HEK293T (cell line): ENCODE data around the gene SEMA5A.

Source experiments
- CTCF ChIA-PET: fragments of 350-600 bp; formaldehyde crosslinking; extraction: SDS; loops from one replicate; lab custom pipeline; 2021; ENCODE audit warnings: antibody characterized with exemption, inconsistent platforms; lab: Yijun Ruan, JAX
- POLR2A ChIA-PET: fragments of 350-600 bp; formaldehyde crosslinking; extraction: SDS; loops from one replicate; lab custom pipeline; 2020; ENCODE audit warnings: antibody characterized with exemption, inconsistent platforms; lab: Yijun Ruan, JAX
- DNase-seq: peaks from one replicate; pipeline ENCODE4 v3.0.0; 2012; ENCODE audit warnings: mixed read lengths; ENCODE audit errors: extremely low spot score
- ARNT ChIP-seq: fragments of 450-650 bp; IDR thresholded peaks from 2 replicates; pipeline ENCODE4 v1.6.1; 2017; ENCODE audit warnings: mild to moderate bottlenecking
- BHLHE40 ChIP-seq: fragments of 450-650 bp; IDR thresholded peaks from 2 replicates; pipeline ENCODE4 v1.6.1; 2016; ENCODE audit warnings: mild to moderate bottlenecking, moderate library complexity, borderline replicate concordance
- CTBP1 ChIP-seq: fragments of 450-650 bp; IDR thresholded peaks from 2 replicates; pipeline ENCODE4 v1.6.1; 2016; ENCODE audit warnings: borderline replicate concordance
- ELF4 ChIP-seq: fragments of 450-650 bp; IDR thresholded peaks from 2 replicates; pipeline ENCODE4 v1.6.1; 2017; ENCODE audit warnings: antibody characterized with exemption
- FOXA1 ChIP-seq: fragments of 450-650 bp; IDR thresholded peaks from 2 replicates; pipeline ENCODE4 v1.6.1; 2016; ENCODE audit warnings: mild to moderate bottlenecking
- FOXK2 ChIP-seq: fragments of 450-650 bp; IDR thresholded peaks from 2 replicates; pipeline ENCODE4 v1.6.1; 2016; ENCODE audit warnings: mild to moderate bottlenecking
- FOXM1 ChIP-seq: fragments of 450-650 bp; IDR thresholded peaks from 2 replicates; pipeline ENCODE4 v1.6.1; 2017; ENCODE audit warnings: mild to moderate bottlenecking, borderline replicate concordance
- HDGF ChIP-seq: fragments of 450-650 bp; IDR thresholded peaks from 2 replicates; pipeline ENCODE4 v1.6.1; 2017; ENCODE audit warnings: antibody characterized with exemption, borderline replicate concordance
- L3MBTL2 ChIP-seq: fragments of 450-650 bp; conservative IDR thresholded peaks from 2 replicates; pipeline ENCODE4 v1.6.1; 2016; ENCODE audit warnings: mild to moderate bottlenecking
- LEF1 ChIP-seq: fragments of 450-650 bp; IDR thresholded peaks from 2 replicates; pipeline ENCODE4 v1.6.1; 2017; ENCODE audit warnings: mild to moderate bottlenecking, borderline replicate concordance
- NFRKB ChIP-seq: fragments of 450-650 bp; IDR thresholded peaks from 2 replicates; pipeline ENCODE4 v1.6.1; 2016; ENCODE audit warnings: mild to moderate bottlenecking, moderate library complexity
- PKNOX1 ChIP-seq: fragments of 450-650 bp; IDR thresholded peaks from 2 replicates; pipeline ENCODE4 v1.6.1; 2016
- SP1 ChIP-seq: fragments of 450-650 bp; IDR thresholded peaks from 2 replicates; pipeline ENCODE4 v1.6.1; 2017
- SUZ12 ChIP-seq: fragments of 450-650 bp; IDR thresholded peaks from 2 replicates; pipeline ENCODE4 v1.6.1; 2016; ENCODE audit warnings: mild to moderate bottlenecking
- TARDBP ChIP-seq: fragments of 450-650 bp; IDR thresholded peaks from 2 replicates; pipeline ENCODE4 v1.6.1; 2016
- ZNF384 ChIP-seq: fragments of 450-650 bp; IDR thresholded peaks from 2 replicates; pipeline ENCODE4 v1.6.1; 2016

Gene SEMA5A

GRCh38 chr5:9263656-9264055 lies 282.2 kb downstream of the SEMA5A start:
- CTCF ChIA-PET: no interaction called here
- POLR2A ChIA-PET: no interaction called here
- DNase-seq: no peak
- TF ChIP-seq ARNT (no peak), NFRKB (no peak), HDGF (no peak), FOXK2 (no peak), LEF1 (no peak)

- no peak for DNase-seq
- POLR2A ChIA-PET: no interaction called here
- TF ChIP-seq NFRKB: no peak
- no peak for TF ChIP-seq SUZ12
- TF ChIP-seq FOXA1: no peak
- TF ChIP-seq FOXK2: no peak
- TF ChIP-seq PKNOX1: no peak
- TF ChIP-seq L3MBTL2: no peak
- no peak for TF ChIP-seq SP1
- TF ChIP-seq HDGF: no peak
- no peak for TF ChIP-seq LEF1
- no peak for TF ChIP-seq CTBP1
- TF ChIP-seq TARDBP: no peak
- TF ChIP-seq ELF4: no peak
- TF ChIP-seq ARNT: no peak
- no peak for TF ChIP-seq FOXM1
- no peak for TF ChIP-seq BHLHE40
- TF ChIP-seq ZNF384: no peak
- CTCF ChIA-PET: no interaction called here
Observed at GRCh38 chr5:9251379-9251980, 294.4 kb downstream of the SEMA5A start.

- POLR2A ChIA-PET: no interaction called here
- no peak for DNase-seq
- CTCF ChIA-PET: no interaction called here
- TF ChIP-seq ELF4 (no peak), PKNOX1 (no peak), TARDBP (no peak), ZNF384 (no peak), CTBP1 (no peak), BHLHE40 (no peak), FOXK2 (no peak), SP1 (no peak)
Observed at GRCh38 chr5:9249231-9249630, 296.6 kb downstream of the SEMA5A start.

GRCh38 chr5:9245071-9245470 lies 300.8 kb downstream of the SEMA5A start:
- DNase-seq: no peak
- CTCF ChIA-PET: no interaction called here
- TF ChIP-seq LEF1: no peak
- TF ChIP-seq L3MBTL2: no peak
- no peak for TF ChIP-seq FOXA1
- no peak for TF ChIP-seq SP1
- no peak for TF ChIP-seq ZNF384
- no peak for TF ChIP-seq HDGF
- no peak for TF ChIP-seq BHLHE40
- no peak for TF ChIP-seq NFRKB
- no peak for TF ChIP-seq CTBP1
- TF ChIP-seq SUZ12: no peak
- no peak for TF ChIP-seq ARNT
- TF ChIP-seq ELF4: no peak
- TF ChIP-seq FOXM1: no peak
- TF ChIP-seq TARDBP: no peak
- no peak for TF ChIP-seq FOXK2
- POLR2A ChIA-PET: no interaction called here

GRCh38 chr5:9244417-9244816 lies 301.5 kb downstream of the SEMA5A start:
- TF ChIP-seq L3MBTL2 (no peak), LEF1 (no peak), FOXM1 (no peak), TARDBP (no peak), SUZ12 (no peak)

GRCh38 chr5:9241479-9242305 lies 304.2 kb downstream of the SEMA5A start:
- ChIA-PET CTCF (no interaction called here), POLR2A (no interaction called here)
- DNase-seq: no peak
- TF ChIP-seq ZNF384 (no peak), HDGF (no peak), SP1 (no peak), ARNT (no peak), FOXA1 (no peak), NFRKB (no peak), FOXM1 (no peak)

More at GRCh38 chr5:9244417-9244816, 301.5 kb downstream of the SEMA5A start:
- ChIA-PET POLR2A (no interaction called here), CTCF (no interaction called here)
- DNase-seq: no peak

GRCh38 chr5:9240431-9240830 lies 305.4 kb downstream of the SEMA5A start:
- DNase-seq: no peak
- TF ChIP-seq FOXA1 (no peak), FOXM1 (no peak), TARDBP (no peak), NFRKB (no peak), PKNOX1 (no peak), SUZ12 (no peak), CTBP1 (no peak), ZNF384 (no peak), HDGF (no peak), BHLHE40 (no peak), L3MBTL2 (no peak), SP1 (no peak), LEF1 (no peak), ARNT (no peak), ELF4 (no peak), FOXK2 (no peak)
- ChIA-PET POLR2A (no interaction called here), CTCF (no interaction called here)
